RKO (cell line): ENCODE data around the gene ULK4.
"Not testable (repeated sequence)": the region's sequence is repeated elsewhere in the genome, so short reads cannot be mapped to it uniquely, and the experiment has no call there.

ENCODE experiments used
- DNase-seq: peaks from one replicate; pipeline ENCODE4 v3.0.0-alpha.2; 2016; ENCODE audit warnings: low spot score

Gene ULK4

DNA sequence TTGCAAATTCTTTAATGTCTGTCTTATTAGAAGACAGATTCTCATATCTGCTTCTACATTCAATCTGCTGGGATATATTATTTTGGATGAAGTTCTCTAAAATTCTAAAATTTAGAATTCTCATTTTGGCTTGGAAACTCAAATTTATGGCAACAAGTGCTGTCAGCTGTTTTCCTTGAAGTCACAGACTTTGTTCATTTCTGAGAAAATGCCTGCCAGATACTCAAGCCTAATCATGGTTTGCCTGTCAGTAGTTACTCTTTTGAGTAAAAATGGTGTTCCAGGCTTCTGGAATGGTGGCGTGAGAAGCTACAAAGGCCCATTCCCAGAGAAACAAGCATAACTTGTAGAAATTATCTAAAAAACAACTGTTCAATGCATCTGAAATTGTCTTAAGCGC lies 646.8 kb downstream of the ULK4 start:
- DNase-seq: no peak

- no peak for DNase-seq
These were observed 653.8 kb downstream of the ULK4 start for GRCh38 chr3:41308119-41308518.

GRCh38 chr3:41307065-41307464 lies 654.8 kb downstream of the ULK4 start:
- no peak for DNase-seq

- DNase-seq: no peak
These were observed 657.3 kb downstream of the ULK4 start for GRCh38 chr3:41304593-41304992.

- no peak for DNase-seq
These were observed 659.6 kb downstream of the ULK4 start for GRCh38 chr3:41302295-41302694.

DNA sequence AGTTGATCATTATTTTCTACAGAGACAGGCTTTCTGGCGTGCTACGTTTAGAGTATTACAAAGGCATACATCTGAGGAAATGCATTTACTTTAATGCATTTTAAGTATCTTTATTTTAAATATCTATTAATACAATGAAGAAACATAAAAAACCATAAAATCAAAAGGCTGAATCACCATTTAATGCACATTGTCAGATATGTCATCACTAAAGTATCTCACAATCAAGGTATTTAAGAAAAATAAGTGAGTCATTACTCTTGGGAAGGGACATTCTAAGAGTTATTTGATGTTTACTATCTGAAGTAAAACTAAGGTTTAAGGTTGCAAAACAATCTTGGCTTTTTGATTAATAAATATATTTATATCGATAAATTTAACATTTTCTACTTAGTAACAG lies 660.4 kb downstream of the ULK4 start:
- DNase-seq: no peak

DNA sequence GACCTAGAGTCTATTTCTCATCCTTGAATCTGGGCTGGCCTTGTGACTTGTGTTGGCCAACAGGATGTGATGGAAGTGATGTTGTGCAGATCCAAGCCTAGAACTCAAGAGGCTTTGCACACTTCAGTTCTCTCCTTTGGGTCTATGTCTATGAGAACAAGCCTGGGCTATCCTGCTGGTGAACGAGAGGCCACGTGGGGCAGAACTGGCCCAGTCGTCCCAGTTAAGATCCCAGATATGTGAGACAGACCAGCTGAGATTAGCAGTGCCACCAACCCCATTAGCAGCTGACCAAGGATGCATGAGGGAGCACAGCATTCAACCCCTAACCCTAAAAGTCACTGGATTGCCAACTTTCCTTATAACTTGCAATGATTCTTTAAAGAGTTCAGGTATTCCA lies 662.9 kb downstream of the ULK4 start:
- DNase-seq: no peak

DNA sequence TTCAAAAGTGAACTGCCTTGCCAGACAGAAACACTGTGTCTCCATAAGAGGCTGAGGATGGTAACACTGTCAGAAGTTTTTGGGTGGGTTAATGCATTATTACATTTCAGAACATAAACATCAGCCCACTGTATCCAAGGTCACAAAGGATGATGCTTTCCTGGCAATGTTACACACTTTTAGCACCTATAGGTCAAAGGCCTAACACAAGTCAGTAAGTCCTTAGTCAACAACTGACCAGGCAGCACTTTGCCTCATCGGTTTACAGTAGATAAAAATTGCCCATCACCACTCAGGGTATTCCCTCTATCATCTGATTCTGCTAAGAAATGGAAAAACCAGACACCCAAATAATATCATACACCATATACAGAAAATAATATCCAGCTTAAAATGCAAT lies 664.2 kb downstream of the ULK4 start:
- no peak for DNase-seq

- DNase-seq: no peak
These were observed 665.3 kb downstream of the ULK4 start for GRCh38 chr3:41296556-41296955.

- no peak for DNase-seq
These were observed 666.2 kb downstream of the ULK4 start for GRCh38 chr3:41295740-41296139.

DNA sequence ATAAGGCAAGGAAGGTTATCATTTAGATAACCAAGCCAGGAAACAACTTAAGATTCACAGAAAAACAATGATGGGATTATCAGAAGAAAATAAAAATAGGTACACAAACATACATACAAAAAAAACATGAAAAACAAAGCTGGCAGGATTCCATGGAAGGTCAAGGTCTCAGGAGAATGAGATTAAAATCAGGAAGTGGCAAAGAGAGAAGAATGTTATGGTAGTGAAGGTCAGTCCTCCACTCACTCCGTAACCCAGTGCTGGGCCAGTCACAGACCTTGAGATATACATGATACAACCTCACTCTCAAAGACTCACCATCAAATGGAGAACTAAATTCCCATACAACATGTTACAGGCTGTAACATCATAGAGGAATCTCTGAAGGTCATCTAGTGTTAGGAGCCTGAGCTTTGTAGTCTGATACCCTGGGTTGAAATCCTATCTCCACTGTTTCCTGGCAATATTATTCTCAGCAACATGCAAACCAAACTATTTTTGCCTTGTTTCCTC lies 668.7 kb downstream of the ULK4 start:
- DNase-seq: no peak

GRCh38 chr3:41290736-41291135 lies 671.2 kb downstream of the ULK4 start:
- no peak for DNase-seq

- DNase-seq: no peak
These were observed 671.6 kb downstream of the ULK4 start for GRCh38 chr3:41290306-41290705.

DNA sequence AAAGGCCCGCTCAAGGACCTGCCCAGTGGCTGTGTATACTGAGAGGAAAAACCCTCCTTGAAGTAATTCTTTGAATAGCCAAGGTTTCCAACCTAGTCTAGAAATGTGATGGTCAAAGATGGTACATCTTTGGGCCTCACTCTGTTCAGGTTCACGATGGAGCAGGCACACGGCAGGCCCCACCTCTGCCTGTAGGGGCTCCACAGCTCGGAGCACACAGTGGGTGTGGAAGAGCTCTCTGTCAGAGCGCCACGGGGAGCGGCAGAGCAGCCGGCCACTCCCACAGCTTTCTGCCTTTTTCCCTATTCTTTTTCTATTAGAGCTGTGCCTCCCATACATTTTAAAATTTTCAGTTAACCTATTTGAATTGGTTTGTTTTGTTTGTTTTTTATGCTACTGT lies 673.1 kb downstream of the ULK4 start:
- DNase-seq: no peak

GRCh38 chr3:41286305-41286704 lies 675.6 kb downstream of the ULK4 start:
- DNase-seq: no peak

- not testable (repeated sequence) for DNase-seq
These were observed 677.0 kb downstream of the ULK4 start for GRCh38 chr3:41284934-41285333.

DNA sequence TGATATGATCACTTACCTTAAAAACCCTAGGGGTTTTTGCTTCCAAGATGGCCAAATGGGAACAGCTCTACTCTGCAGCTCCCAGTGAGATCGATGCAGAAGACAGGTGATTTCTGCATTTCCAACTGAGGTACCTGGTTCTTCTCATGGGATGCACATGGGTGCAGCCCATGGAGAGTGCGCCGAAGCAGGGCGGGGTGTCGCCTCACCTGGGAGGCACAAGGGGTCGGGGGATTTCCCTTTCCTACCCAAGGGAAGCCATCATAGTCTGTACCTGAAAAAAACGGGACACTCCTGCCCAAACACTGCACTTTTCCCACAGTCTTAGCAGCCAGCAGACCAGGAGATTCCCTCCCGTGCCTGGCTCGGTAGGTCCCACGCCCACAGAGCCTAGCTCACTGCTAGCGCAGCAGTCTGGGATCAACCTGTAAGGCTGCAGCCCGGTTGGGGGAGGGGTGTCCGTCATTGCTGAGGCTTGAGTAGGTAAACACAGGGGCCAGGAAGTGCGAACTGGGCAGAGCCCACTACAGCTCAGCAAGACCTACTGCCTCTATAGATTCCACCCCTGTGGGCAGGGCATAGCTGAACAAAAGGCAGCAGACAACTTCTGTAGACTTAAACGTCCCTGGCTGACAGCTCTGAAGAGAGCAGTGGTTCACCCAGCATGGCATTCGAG lies 684.0 kb downstream of the ULK4 start:
- DNase-seq: no peak

- DNase-seq: no peak
These were observed 685.7 kb downstream of the ULK4 start for GRCh38 chr3:41276191-41276590.

DNA sequence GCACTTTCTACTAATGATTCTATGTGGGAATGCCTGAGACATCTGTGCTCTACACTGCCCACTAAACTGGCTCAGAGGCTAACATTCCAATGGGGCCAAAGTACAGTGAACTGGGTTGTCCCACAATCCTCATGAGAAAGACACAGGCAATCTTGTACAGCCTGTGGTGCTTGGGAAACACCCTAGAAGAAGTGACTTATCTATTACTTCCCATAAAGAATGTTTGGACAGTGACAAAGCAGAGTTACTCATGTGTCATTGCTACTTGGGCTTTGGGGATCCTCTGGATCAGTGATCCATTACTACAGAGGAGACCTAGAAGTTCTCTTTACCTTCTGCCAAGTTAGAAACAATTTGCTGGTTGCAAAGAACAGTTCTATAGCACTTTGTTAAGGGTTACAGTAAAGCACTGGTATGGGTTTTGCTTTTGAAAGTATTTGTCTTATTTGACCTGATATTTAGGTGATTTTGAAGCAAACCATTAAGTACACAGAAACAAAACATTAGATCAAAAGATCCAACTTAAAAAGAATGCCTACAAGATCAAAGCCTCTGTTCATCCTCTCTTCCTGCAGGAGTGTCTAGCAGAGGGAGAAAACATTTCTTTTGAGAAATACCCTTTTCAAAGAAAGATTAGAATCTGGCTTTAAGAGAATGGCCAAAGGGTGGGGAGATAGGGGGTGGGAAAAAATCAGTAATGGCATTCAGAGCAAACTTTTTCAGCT lies 686.8 kb downstream of the ULK4 start:
- DNase-seq: peak; percentile 23

- no peak for DNase-seq
These were observed 689.2 kb downstream of the ULK4 start for GRCh38 chr3:41272667-41273066.

GRCh38 chr3:41267975-41268640 lies 693.8 kb downstream of the ULK4 start:
- DNase-seq: peak; percentile 88

DNA sequence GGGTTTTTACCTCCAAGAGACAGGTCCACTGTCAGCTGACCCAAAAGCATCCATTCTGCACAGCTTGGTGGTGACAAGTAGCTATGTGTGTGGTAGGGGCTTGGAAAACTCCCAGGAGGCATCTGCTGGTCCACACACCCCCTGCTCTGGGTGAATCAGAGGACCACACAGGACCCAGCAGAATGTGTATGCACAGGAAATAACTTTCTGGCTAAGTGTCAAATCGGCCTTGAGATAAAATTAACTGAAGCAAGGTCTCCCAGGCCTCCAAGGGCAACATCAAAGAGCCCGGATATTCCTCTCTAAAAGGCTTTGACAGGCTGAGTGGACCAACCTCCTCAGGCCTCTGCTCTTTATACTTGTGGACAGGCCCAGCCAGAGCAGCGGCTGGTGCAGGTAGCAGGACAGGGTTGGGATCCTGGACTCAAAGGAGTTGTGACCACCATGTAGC lies 696.1 kb downstream of the ULK4 start:
- DNase-seq: no peak

DNA sequence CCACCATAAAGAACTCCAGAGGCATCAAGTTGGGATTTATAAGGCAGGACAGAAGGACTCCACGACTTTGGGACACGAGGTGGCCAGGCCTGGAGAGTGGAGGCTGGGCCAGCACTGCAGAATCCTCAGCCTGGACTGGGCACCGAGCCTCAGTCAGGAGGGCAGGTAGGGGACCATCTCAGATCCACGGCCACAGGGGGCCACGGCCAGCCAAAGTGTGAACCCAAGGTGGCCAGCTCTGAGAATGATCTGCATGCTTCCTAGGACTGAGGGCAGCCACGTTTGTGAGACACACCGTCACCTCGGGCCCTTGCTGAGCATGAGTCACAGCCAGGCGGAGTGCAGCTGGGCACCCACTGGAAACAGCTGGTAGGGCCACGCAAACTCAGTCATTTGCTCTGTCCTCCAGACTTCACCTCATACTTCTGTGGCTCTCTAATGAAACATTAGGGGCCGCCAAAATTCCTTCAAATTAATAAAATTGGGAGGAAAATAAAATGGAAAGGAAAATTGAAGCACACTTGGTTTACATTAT lies 696.8 kb downstream of the ULK4 start:
- DNase-seq: peak; percentile 65
